ENCODE measurements around the gene LRCOL1. TPM values are rescaled to one million over a fixed set of nuclear protein-coding genes. Genes with fewer than 3 reads are reported as not detected.

The LRCOL1 gene
- total and polyA plus RNA-seq, 2 of the 13 experiments (the other 11 are each of a cell fraction or from before 2014, with no cell fraction given), result not detected

- TF ChIP-seq DPF2 (CRISPR knock-in tag; IDR thresholded peaks at IDR 0.05; ENCODE audit: borderline replicate concordance, low read depth) (no peak; the same call in 1 of the 2 replicates), REL (CRISPR knock-in tag; conservative IDR thresholded peaks at IDR 0.05) (no peak), ZNF382 (CRISPR knock-in tag; IDR thresholded peaks at IDR 0.05; ENCODE audit: borderline replicate concordance) (no peak), ZNF652 (CRISPR knock-in tag; IDR thresholded peaks at IDR 0.05; ENCODE audit: borderline replicate concordance, low read depth) (no peak; the same call in 1 of the 2 replicates), RAD21 (CRISPR knock-in tag; IDR thresholded peaks at IDR 0.05) (no peak), SIN3B (IDR thresholded peaks at IDR 0.05; ENCODE audit: low read length) (no peak), ZNF7 (CRISPR knock-in tag; IDR thresholded peaks at IDR 0.05) (no peak), ZNF552 (CRISPR knock-in tag; IDR thresholded peaks at IDR 0.05; ENCODE audit: borderline replicate concordance) (0 out of 2 replicates have a peak, but pooled peaks have one; percentile 29), ZNF180 (CRISPR knock-in tag; IDR thresholded peaks at IDR 0.05; ENCODE audit: borderline replicate concordance, low read depth) (no peak), SSRP1 (CRISPR knock-in tag; IDR thresholded peaks at IDR 0.05) (no peak), PHB2 (IDR thresholded peaks at IDR 0.05; ENCODE audit: partially characterized antibody) (no peak), GPBP1L1 (CRISPR knock-in tag; IDR thresholded peaks at IDR 0.05) (no peak), ZNF839 (CRISPR knock-in tag; IDR thresholded peaks at IDR 0.05; ENCODE audit: borderline replicate concordance) (no peak), ZNF256 (CRISPR knock-in tag; conservative IDR thresholded peaks at IDR 0.05) (no peak), SYNCRIP (IDR thresholded peaks at IDR 0.05; ENCODE audit: insufficient read depth, low read depth, low read length) (no peak), ZMYM3 (CRISPR knock-in tag; IDR thresholded peaks at IDR 0.05) (0 out of 2 replicates have a peak, but pooled peaks have one; percentile 62), NR2F2 (IDR thresholded peaks at IDR 0.05; ENCODE audit: borderline replicate concordance, low read depth) (peak; percentile 91)
- TF ChIP-seq, protein P1, sequence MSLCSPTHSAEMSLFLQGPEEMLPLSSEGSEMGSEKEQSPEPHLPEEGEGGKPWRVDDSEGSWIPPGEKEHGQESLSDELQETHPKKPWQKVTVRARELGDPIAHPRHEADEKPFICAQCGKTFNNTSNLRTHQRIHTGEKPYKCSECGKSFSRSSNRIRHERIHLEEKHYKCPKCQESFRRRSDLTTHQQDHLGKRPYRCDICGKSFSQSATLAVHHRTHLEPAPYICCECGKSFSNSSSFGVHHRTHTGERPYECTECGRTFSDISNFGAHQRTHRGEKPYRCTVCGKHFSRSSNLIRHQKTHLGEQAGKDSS (CRISPR knock-in tag; IDR thresholded peaks at IDR 0.05; ENCODE audit: borderline replicate concordance, low read depth), result peak; percentile 24; the same call in 1 of the 2 replicates
- TF ChIP-seq, protein P2, sequence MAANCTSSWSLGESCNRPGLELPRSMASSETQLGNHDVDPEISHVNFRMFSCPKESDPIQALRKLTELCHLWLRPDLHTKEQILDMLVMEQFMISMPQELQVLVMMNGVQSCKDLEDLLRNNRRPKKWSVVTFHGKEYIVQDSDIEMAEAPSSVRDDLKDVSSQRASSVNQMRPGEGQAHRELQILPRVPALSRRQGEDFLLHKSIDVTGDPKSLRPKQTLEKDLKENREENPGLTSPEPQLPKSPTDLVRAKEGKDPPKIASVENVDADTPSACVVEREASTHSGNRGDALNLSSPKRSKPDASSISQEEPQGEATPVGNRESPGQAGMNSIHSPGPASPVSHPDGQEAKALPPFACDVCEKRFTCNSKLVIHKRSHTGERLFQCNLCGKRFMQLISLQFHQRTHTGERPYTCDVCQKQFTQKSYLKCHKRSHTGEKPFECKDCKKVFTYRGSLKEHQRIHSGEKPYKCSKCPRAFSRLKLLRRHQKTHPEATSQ (CRISPR knock-in tag; IDR thresholded peaks at IDR 0.05; ENCODE audit: borderline replicate concordance), result no peak
- TF ChIP-seq, protein P3, sequence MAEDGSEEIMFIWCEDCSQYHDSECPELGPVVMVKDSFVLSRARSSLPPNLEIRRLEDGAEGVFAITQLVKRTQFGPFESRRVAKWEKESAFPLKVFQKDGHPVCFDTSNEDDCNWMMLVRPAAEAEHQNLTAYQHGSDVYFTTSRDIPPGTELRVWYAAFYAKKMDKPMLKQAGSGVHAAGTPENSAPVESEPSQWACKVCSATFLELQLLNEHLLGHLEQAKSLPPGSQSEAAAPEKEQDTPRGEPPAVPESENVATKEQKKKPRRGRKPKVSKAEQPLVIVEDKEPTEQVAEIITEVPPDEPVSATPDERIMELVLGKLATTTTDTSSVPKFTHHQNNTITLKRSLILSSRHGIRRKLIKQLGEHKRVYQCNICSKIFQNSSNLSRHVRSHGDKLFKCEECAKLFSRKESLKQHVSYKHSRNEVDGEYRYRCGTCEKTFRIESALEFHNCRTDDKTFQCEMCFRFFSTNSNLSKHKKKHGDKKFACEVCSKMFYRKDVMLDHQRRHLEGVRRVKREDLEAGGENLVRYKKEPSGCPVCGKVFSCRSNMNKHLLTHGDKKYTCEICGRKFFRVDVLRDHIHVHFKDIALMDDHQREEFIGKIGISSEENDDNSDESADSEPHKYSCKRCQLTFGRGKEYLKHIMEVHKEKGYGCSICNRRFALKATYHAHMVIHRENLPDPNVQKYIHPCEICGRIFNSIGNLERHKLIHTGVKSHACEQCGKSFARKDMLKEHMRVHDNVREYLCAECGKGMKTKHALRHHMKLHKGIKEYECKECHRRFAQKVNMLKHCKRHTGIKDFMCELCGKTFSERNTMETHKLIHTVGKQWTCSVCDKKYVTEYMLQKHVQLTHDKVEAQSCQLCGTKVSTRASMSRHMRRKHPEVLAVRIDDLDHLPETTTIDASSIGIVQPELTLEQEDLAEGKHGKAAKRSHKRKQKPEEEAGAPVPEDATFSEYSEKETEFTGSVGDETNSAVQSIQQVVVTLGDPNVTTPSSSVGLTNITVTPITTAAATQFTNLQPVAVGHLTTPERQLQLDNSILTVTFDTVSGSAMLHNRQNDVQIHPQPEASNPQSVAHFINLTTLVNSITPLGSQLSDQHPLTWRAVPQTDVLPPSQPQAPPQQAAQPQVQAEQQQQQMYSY (CRISPR knock-in tag; IDR thresholded peaks at IDR 0.05), result no peak
Measured at GRCh38 chr12:132608231-132609171, 1.9 kb downstream of the LRCOL1 start (continued).

All from HepG2 (cell line).